Urinary bladder (tissue), 4 donors: ENCODE data around the gene MTA1. TPM values are rescaled to one million over a fixed set of nuclear protein-coding genes. Genes with fewer than 3 reads are reported as not detected.

Experiments
- DNase-seq: peaks from one replicate; pipeline ENCODE4 v3.0.0-alpha.2; 2015; ENCODE audit errors: extremely low spot score
- H3K27ac ChIP-seq: one replicate; pipeline ENCODE4 v1.5.1; 2013; ENCODE audit warnings: low read depth, mild to moderate bottlenecking, moderate library complexity
- H3K36me3 ChIP-seq: one replicate; pipeline ENCODE4 v1.6.1; 2013; ENCODE audit warnings: mild to moderate bottlenecking, moderate library complexity; ENCODE audit not compliant: insufficient read depth
- H3K4me1 ChIP-seq: one replicate; pipeline ENCODE4 v1.6.1; 2013; ENCODE audit warnings: mild to moderate bottlenecking, moderate library complexity; ENCODE audit not compliant: insufficient read depth
- H3K4me3 ChIP-seq: one replicate; pipeline ENCODE4 v1.5.1; 2013; ENCODE audit warnings: low read depth, low read length
- WGBS: extraction: QIAGEN DNeasy Blood & Tissue Kit; methylation state at CpG from one replicate; pipeline ENCODE4 v1.1.7; 2013; 5-methylcytosine and 5-hydroxymethylcytosine counted together
- polyA plus RNA-seq: library from polyadenylated mRNA; stranded (reverse); fragments of 200-250 nt; gene quantifications from one replicate; pipeline ENCODE4 v1.2.3, GENCODE V29; 2013
- total RNA-seq: library from RNA; depleted of rRNA; stranded (reverse); fragments of >200 nt; gene quantifications from one replicate; pipeline ENCODE4 v1.2.3, GENCODE V29; 2014
- donor health status: healthy with polysubstance abuse.
- donor health status: healthy.

MTA1 gene
- total and polyA plus RNA-seq, 2 donors = 51.5 to 67.3 TPM

GRCh38 chr14:105467942-105468471 is 48.4 kb downstream of the MTA1 start:
- H3K4me3 ChIP-seq = no peak overlapping the region
- no peaks in the 10 kb centered on the region for H3K4me1 ChIP-seq
- H3K27ac ChIP-seq = peak overlapping the region; percentile 13
- no peak for DNase-seq
- WGBS = 84% methylated on average over 22 of the region's 22 CpGs
- H3K36me3 ChIP-seq = peaks cover 8% of the 10 kb centered on the region

- H3K36me3 ChIP-seq = peaks cover 5% of the 10 kb centered on the region
- H3K4me1 ChIP-seq = peaks cover 2% of the 10 kb centered on the region
- peak overlapping the region; percentile 28 for H3K27ac ChIP-seq
- 54% methylated on average over 19 of the region's 19 CpGs for WGBS
- H3K4me3 ChIP-seq = no peak overlapping the region
- no peak for DNase-seq
Measured at GRCh38 chr14:105468621-105469241, 49.1 kb downstream of the MTA1 start.

GRCh38 chr14:105469456-105470349 is 50.1 kb downstream of the MTA1 start:
- Histone ChIP-seq H3K4me3 (no peak overlapping the region), H3K36me3 (peaks cover 5% of the 10 kb centered on the region), H3K27ac (peak overlapping the region; percentile 48), H3K4me1 (peaks cover 2% of the 10 kb centered on the region)
- WGBS = 69% methylated on average over 54 of the region's 54 CpGs
- no peak for DNase-seq

GRCh38 chr14:105470350-105471296 is 51.0 kb downstream of the MTA1 start:
- 67% methylated on average over 34 of the region's 34 CpGs for WGBS
- Histone ChIP-seq H3K4me3 (no peak overlapping the region), H3K4me1 (peaks cover 2% of the 10 kb centered on the region)

GRCh38 chr14:105471297-105471821 is 51.7 kb downstream of the MTA1 start:
- 42% methylated on average over 19 of the region's 19 CpGs for WGBS
- no peak for DNase-seq
- peaks cover 2% of the 10 kb centered on the region for H3K4me1 ChIP-seq

More at GRCh38 chr14:105470350-105471296, 51.0 kb downstream of the MTA1 start:
- no peak overlapping the region for H3K27ac ChIP-seq
- DNase-seq = no peak
- H3K36me3 ChIP-seq = peaks cover 5% of the 10 kb centered on the region

GRCh38 chr14:105471823-105472485 is 52.3 kb downstream of the MTA1 start:
- no peak overlapping the region for H3K27ac ChIP-seq
- peaks cover 1% of the 10 kb centered on the region for H3K36me3 ChIP-seq
- no peak overlapping the region for H3K4me3 ChIP-seq
- no peak for DNase-seq
- H3K4me1 ChIP-seq = peaks cover 2% of the 10 kb centered on the region
- WGBS = 68% methylated on average over 8 of the region's 8 CpGs

More at GRCh38 chr14:105471297-105471821, 51.7 kb downstream of the MTA1 start:
- Histone ChIP-seq H3K36me3 (peaks cover 5% of the 10 kb centered on the region), H3K4me3 (no peak overlapping the region), H3K27ac (no peak overlapping the region)

- 64% methylated on average over 12 of the region's 12 CpGs for WGBS
- H3K36me3 ChIP-seq = no peaks in the 10 kb centered on the region
- H3K27ac ChIP-seq = no peak overlapping the region
- peaks cover 2% of the 10 kb centered on the region for H3K4me1 ChIP-seq
- no peak for DNase-seq
- no peak overlapping the region for H3K4me3 ChIP-seq
Measured at GRCh38 chr14:105472486-105472991, 52.9 kb downstream of the MTA1 start.

GRCh38 chr14:105473033-105473676 is 53.5 kb downstream of the MTA1 start:
- WGBS = 25% methylated on average over 7 of the region's 7 CpGs
- no peak for DNase-seq

GRCh38 chr14:105473677-105474482 is 54.3 kb downstream of the MTA1 start:
- Histone ChIP-seq H3K4me1 (peaks cover 2% of the 10 kb centered on the region), H3K4me3 (peak overlapping the region; percentile 74), H3K27ac (peak overlapping the region; percentile 70), H3K36me3 (no peaks in the 10 kb centered on the region)
- DNase-seq = no peak
- 2% methylated on average over 60 of the region's 60 CpGs for WGBS

More at GRCh38 chr14:105473033-105473676, 53.5 kb downstream of the MTA1 start:
- Histone ChIP-seq H3K27ac (peak overlapping the region; percentile 70), H3K4me1 (peaks cover 2% of the 10 kb centered on the region), H3K4me3 (no peak overlapping the region), H3K36me3 (no peaks in the 10 kb centered on the region)

- under 1% methylated on average over 117 of the region's 118 CpGs for WGBS
- Histone ChIP-seq H3K36me3 (no peaks in the 10 kb centered on the region), H3K27ac (peak within 1 kb of the TSS; percentile 84), H3K4me1 (peaks cover 2% of the 10 kb centered on the region), H3K4me3 (peak within 1 kb of the TSS; percentile 74)
- no peak for DNase-seq
Measured at GRCh38 chr14:105474483-105475268, 55.0 kb downstream of the MTA1 start, which contains the start of gene CRIP2. TSS of gene CRIP2 (plus strand) at chr14:105474821. CDS start at chr14:105474863, 42 bp downstream.
